Nephron (organoid): ENCODE measurements around the gene COL7A1.

ENCODE experiments used
- H3K27ac Mint-ChIP-seq, 3 experiments: 2 replicates each; pipeline ENCODE4 v1.8.0; 2020; ENCODE audit warnings: mixed read lengths in 3 of 3, mild to moderate bottlenecking in 2 of 3, moderate library complexity in 1 of 3
- H3K27me3 Mint-ChIP-seq: 2 replicates; pipeline ENCODE4 v1.8.0; 2021; ENCODE audit warnings: low read depth, mild to moderate bottlenecking, moderate library complexity, mixed read lengths
- H3K36me3 Mint-ChIP-seq: 2 replicates; pipeline ENCODE4 v1.8.0; 2020; ENCODE audit warnings: low read depth, mixed read lengths
- H3K4me1 Mint-ChIP-seq: 2 replicates; pipeline ENCODE4 v1.8.0; 2020; ENCODE audit warnings: mixed read lengths
- H3K4me3 Mint-ChIP-seq, 3 experiments: 2 replicates each; pipeline ENCODE4 v1.8.0; 2020; ENCODE audit warnings: mild to moderate bottlenecking in 3 of 3, mixed read lengths in 3 of 3, moderate library complexity in 2 of 3
- H3K9me3 Mint-ChIP-seq: 2 replicates; pipeline ENCODE4 v1.8.0; 2020; ENCODE audit warnings: mixed read lengths
- CTCF ChIP-seq, 3 experiments: fragments of 200-600 bp; sonication (generic); IDR thresholded peaks; one replicate each; pipeline ENCODE4 v1.5.0; 2021; ENCODE audit warnings: antibody characterized with exemption in 3 of 3; ENCODE audit not compliant: unreplicated experiment in 3 of 3

Gene COL7A1

GRCh38 chr3:48623851-48624547, 28.9 kb upstream of the COL7A1 start:
- peaks cover 4% of the 10 kb centered on the region for H3K27me3 Mint-ChIP-seq
- H3K4me1 Mint-ChIP-seq: no peaks in the 10 kb centered on the region
- H3K36me3 Mint-ChIP-seq: peaks cover 21% of the 10 kb centered on the region
- no peaks in the 10 kb centered on the region for H3K9me3 Mint-ChIP-seq
- H3K4me3 Mint-ChIP-seq: no peak overlapping the region
- H3K27ac Mint-ChIP-seq: peak overlapping the region in 1 of 3 experiments; percentile 33
- TF ChIP-seq CTCF (IDR thresholded peaks at IDR 0.05; ENCODE audit: unreplicated experiment in 3 of 3): no peak

DNA sequence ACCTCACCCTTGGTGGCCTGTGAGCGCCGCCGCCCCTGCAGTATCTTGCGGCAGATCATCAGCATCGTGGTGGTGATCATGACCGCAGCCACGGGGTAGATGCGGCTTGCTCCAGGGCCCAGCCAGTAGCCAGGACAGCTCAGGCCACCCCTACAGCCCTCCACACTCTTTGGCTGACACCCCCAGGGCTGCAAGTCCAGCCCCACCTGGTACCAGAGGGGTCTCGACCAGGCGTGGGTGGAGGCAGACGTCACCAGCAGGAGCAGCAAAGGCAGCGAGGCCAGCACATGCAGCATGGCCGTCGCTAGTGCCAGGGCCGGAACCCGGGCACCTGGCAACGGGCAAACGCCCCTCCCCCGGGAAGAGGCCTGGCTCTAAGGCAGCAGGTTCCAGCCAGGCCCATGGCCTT, 26.3 kb upstream of the COL7A1 start, which contains the start of gene TMEM89:
TSS of gene TMEM89 (minus strand) at position 309 of the 409 bp plus-strand sequence. CDS start at position 296, 13 bp downstream.
- Mint-ChIP-seq H3K36me3 (peaks cover 8% of the 10 kb centered on the region), H3K27me3 (peaks cover 4% of the 10 kb centered on the region), H3K9me3 (no peaks in the 10 kb centered on the region), H3K27ac (no peak within 1 kb of the TSS), H3K4me1 (no peaks in the 10 kb centered on the region), H3K4me3 (no peak within 1 kb of the TSS)
- TF ChIP-seq CTCF (IDR thresholded peaks at IDR 0.05; ENCODE audit: unreplicated experiment in 3 of 3): no peak

DNA sequence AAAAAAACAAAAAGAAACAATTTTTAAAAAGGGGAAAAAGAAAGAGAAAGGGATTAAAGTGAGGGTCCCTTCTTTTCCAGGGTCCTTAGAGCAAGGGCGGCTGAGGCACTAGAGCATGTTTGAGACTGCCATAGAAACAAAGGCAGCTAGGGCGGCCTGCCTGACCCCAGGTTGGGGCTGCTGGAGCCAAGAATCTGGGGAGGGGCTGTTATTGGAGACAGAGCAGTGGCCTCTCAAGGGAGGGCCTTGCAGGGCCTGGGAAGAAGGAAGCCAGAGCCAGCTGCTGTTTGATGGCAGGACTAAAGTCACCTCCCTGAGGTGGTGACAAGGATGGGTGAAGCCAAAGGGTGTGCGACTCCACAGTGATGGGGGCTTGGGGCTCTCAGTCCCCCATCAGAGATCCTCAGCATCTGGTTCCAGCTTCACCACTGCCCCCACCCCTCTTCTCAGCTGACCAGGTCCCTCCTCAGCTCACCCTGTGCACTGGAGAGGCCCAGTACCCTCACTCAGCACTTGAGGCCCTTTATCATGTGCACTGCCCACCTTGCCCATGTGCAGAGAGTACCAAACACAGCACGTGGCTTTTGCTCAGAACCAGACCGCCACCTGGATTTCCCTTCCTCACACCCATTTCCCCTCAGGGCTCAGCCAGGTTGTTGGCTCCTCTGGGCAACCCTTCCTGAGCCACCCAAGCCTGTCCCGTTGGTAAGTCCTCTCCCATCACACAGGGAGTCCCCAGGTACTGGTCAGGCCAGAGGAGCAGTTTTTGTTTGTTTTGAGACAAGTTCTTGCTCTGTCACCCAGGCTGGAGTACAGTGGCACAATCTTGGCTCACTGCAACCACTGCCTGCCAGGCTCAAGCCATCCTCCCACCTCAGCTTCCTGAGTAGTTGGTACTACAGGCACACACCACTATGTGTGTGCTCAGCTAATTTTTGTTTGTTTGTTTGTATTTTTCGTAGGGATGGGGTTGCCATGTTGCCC, 24.7 kb upstream of the COL7A1 start:
- H3K36me3 Mint-ChIP-seq: peaks cover 6% of the 10 kb centered on the region
- H3K9me3 Mint-ChIP-seq: no peaks in the 10 kb centered on the region
- H3K27ac Mint-ChIP-seq: peak overlapping the region in 1 of 3 experiments; percentile 32
- TF ChIP-seq CTCF (IDR thresholded peaks at IDR 0.05; ENCODE audit: unreplicated experiment in 3 of 3): no peak
- peaks cover 4% of the 10 kb centered on the region for H3K27me3 Mint-ChIP-seq
- no peaks in the 10 kb centered on the region for H3K4me1 Mint-ChIP-seq
- H3K4me3 Mint-ChIP-seq: no peak overlapping the region

- H3K4me3 Mint-ChIP-seq: no peak overlapping the region
- TF ChIP-seq CTCF (IDR thresholded peaks at IDR 0.05; ENCODE audit: unreplicated experiment in 3 of 3): no peak
- H3K27me3 Mint-ChIP-seq: no peaks in the 10 kb centered on the region
- no peaks in the 10 kb centered on the region for H3K36me3 Mint-ChIP-seq
- H3K27ac Mint-ChIP-seq: no peak overlapping the region
- no peaks in the 10 kb centered on the region for H3K4me1 Mint-ChIP-seq
- no peaks in the 10 kb centered on the region for H3K9me3 Mint-ChIP-seq
Measured at GRCh38 chr3:48617559-48617958, 22.4 kb upstream of the COL7A1 start.

- no peak for TF ChIP-seq CTCF (IDR thresholded peaks at IDR 0.05; ENCODE audit: unreplicated experiment in 3 of 3)
- no peak overlapping the region for H3K27ac Mint-ChIP-seq
- H3K9me3 Mint-ChIP-seq: no peaks in the 10 kb centered on the region
- peaks cover 5% of the 10 kb centered on the region for H3K4me1 Mint-ChIP-seq
- H3K27me3 Mint-ChIP-seq: peaks cover 4% of the 10 kb centered on the region
- no peaks in the 10 kb centered on the region for H3K36me3 Mint-ChIP-seq
- no peak overlapping the region for H3K4me3 Mint-ChIP-seq
Measured at GRCh38 chr3:48614044-48614443, 18.9 kb upstream of the COL7A1 start.
